ENCODE data around the gene IGDCC3.

Gene IGDCC3

DNA sequence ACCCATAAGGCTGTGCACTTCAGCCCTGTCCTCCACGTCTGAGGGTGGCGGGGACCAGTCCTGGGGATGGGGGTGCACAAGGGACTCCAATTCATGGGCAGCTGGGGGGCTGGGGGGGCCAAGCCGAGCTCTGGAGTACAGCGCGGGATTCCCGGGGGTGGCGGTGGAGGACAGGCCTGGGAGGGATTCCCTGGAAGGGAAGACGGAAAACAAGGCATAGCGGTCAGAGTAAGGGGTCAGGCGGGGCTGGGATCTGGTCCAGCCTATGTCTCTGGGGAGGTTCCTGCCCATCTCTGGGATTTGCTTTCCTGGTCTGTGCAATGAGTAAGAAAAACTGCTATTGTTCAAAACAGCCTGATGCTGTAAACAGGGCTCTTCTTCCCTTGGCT lies 8.1 kb upstream of the IGDCC3 start:
- Mint-ChIP-seq H3K27me3 (peaks cover 16% of the 10 kb centered on the region), H3K4me3 (peak overlapping the region; percentile 88), H3K27ac (no peak overlapping the region), H3K9me3 (no peaks in the 10 kb centered on the region), H3K4me1 (ENCODE audit: low read depth) (peaks cover 15% of the 10 kb centered on the region), H3K36me3 (ENCODE audit: low read depth) (no peaks in the 10 kb centered on the region)

GRCh38 chr15:65384895-65385869 lies 7.4 kb upstream of the IGDCC3 start:
- peaks cover 18% of the 10 kb centered on the region for H3K27me3 Mint-ChIP-seq
- no peaks in the 10 kb centered on the region for H3K9me3 Mint-ChIP-seq
- peak overlapping the region; percentile 91 for H3K27ac Mint-ChIP-seq
- no peaks in the 10 kb centered on the region for H3K36me3 Mint-ChIP-seq (ENCODE audit: low read depth)
- H3K4me3 Mint-ChIP-seq = peak overlapping the region; percentile 88
- peaks cover 15% of the 10 kb centered on the region for H3K4me1 Mint-ChIP-seq (ENCODE audit: low read depth)

GRCh38 chr15:65384505-65384894 lies 6.7 kb upstream of the IGDCC3 start:
- peaks cover 21% of the 10 kb centered on the region for H3K27me3 Mint-ChIP-seq
- peak overlapping the region; percentile 21 for H3K27ac Mint-ChIP-seq
- H3K4me1 Mint-ChIP-seq (ENCODE audit: low read depth) = peaks cover 15% of the 10 kb centered on the region

DNA sequence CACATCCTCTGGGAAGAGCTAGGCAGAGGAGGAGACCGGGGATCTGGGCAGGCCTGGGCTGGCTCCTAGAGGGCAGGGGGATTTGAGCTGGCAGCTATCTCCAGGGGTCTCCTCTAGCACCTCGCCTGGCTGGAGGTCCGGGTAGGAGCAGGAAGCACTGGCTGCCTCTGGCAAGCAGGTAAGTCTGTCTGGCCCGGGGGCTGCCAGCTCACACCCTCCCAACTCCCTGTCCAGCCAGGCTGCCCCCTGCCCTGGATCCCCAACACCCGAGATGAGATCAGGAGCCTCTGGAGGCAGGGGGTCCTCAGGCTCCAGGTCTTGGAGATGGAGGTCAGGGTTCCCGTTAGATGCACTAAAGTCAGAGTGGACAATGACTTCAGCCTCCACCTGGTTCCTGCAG lies 6.2 kb upstream of the IGDCC3 start:
- peaks cover 23% of the 10 kb centered on the region for H3K27me3 Mint-ChIP-seq
- peak overlapping the region; percentile 59 for H3K4me3 Mint-ChIP-seq
- H3K27ac Mint-ChIP-seq = peak overlapping the region; percentile 21
- no peaks in the 10 kb centered on the region for H3K9me3 Mint-ChIP-seq
- H3K36me3 Mint-ChIP-seq (ENCODE audit: low read depth) = no peaks in the 10 kb centered on the region
- H3K4me1 Mint-ChIP-seq (ENCODE audit: low read depth) = peaks cover 15% of the 10 kb centered on the region

More at GRCh38 chr15:65384505-65384894, 6.7 kb upstream of the IGDCC3 start:
- H3K9me3 Mint-ChIP-seq = no peaks in the 10 kb centered on the region
- H3K4me3 Mint-ChIP-seq = peak overlapping the region; percentile 88
- H3K36me3 Mint-ChIP-seq (ENCODE audit: low read depth) = no peaks in the 10 kb centered on the region

- H3K4me3 Mint-ChIP-seq = no peak overlapping the region
- H3K27me3 Mint-ChIP-seq = peaks cover 28% of the 10 kb centered on the region
- H3K4me1 Mint-ChIP-seq (ENCODE audit: low read depth) = peaks cover 17% of the 10 kb centered on the region
- no peak overlapping the region for H3K27ac Mint-ChIP-seq
- H3K9me3 Mint-ChIP-seq = no peaks in the 10 kb centered on the region
- H3K36me3 Mint-ChIP-seq (ENCODE audit: low read depth) = no peaks in the 10 kb centered on the region
These were observed 5.7 kb upstream of the IGDCC3 start for GRCh38 chr15:65383456-65383855.

DNA sequence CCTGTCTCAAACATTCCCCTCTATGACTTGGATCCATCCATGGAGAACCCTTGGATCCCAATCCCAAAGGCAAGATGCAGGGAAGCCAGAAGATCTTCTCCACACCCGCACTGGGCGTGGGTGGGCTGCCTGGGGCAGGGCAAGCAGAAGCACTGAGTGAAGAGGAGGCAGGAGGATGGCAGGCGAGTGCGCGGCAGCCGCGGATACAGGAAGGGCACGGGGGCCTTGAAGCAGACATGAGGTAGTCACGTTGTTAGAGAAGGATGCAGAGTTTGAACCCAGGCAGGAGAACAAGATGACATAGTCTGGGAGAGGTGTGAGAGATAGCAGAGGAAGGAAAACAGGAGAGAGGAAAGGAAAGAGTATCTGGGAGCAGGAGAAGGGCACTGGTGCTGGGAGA lies 5.1 kb upstream of the IGDCC3 start:
- Mint-ChIP-seq H3K27me3 (peaks cover 32% of the 10 kb centered on the region), H3K9me3 (no peaks in the 10 kb centered on the region), H3K36me3 (ENCODE audit: low read depth) (no peaks in the 10 kb centered on the region), H3K27ac (no peak overlapping the region), H3K4me3 (no peak overlapping the region), H3K4me1 (ENCODE audit: low read depth) (peaks cover 20% of the 10 kb centered on the region)

- Mint-ChIP-seq H3K4me3 (no peak overlapping the region), H3K27ac (no peak overlapping the region), H3K4me1 (ENCODE audit: low read depth) (peaks cover 22% of the 10 kb centered on the region), H3K27me3 (peaks cover 33% of the 10 kb centered on the region), H3K9me3 (no peaks in the 10 kb centered on the region), H3K36me3 (ENCODE audit: low read depth) (no peaks in the 10 kb centered on the region)
These were observed 4.3 kb upstream of the IGDCC3 start for GRCh38 chr15:65382146-65382491.

GRCh38 chr15:65381445-65382145 lies 3.8 kb upstream of the IGDCC3 start:
- Mint-ChIP-seq H3K36me3 (ENCODE audit: low read depth) (no peaks in the 10 kb centered on the region), H3K27ac (no peak overlapping the region), H3K4me1 (ENCODE audit: low read depth) (peaks cover 27% of the 10 kb centered on the region), H3K27me3 (peaks cover 39% of the 10 kb centered on the region), H3K4me3 (no peak overlapping the region), H3K9me3 (no peaks in the 10 kb centered on the region)

DNA sequence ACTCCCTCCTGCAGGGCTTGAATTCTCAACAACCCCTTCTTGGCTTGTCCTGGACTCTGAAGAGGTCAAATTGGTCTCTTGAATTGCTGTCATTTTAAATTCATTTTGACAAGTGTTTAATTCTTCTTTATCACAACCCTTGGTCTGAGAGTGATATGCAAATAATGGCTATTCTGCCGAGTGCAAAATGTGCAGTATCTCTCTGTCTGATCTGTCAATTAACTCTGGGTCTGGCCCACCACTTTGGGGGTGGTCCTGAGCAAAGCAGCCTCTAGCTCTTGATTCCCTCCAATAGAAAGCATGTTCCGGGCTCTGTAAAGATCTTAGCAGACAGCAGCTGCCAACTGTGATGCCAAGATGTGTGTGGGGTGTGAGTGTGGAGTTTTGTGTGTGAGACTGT lies 2.2 kb upstream of the IGDCC3 start:
- H3K4me3 Mint-ChIP-seq = no peak overlapping the region
- no peaks in the 10 kb centered on the region for H3K9me3 Mint-ChIP-seq
- no peaks in the 10 kb centered on the region for H3K36me3 Mint-ChIP-seq (ENCODE audit: low read depth)
- peaks cover 54% of the 10 kb centered on the region for H3K27me3 Mint-ChIP-seq
- no peak overlapping the region for H3K27ac Mint-ChIP-seq
- peaks cover 23% of the 10 kb centered on the region for H3K4me1 Mint-ChIP-seq (ENCODE audit: low read depth)

DNA sequence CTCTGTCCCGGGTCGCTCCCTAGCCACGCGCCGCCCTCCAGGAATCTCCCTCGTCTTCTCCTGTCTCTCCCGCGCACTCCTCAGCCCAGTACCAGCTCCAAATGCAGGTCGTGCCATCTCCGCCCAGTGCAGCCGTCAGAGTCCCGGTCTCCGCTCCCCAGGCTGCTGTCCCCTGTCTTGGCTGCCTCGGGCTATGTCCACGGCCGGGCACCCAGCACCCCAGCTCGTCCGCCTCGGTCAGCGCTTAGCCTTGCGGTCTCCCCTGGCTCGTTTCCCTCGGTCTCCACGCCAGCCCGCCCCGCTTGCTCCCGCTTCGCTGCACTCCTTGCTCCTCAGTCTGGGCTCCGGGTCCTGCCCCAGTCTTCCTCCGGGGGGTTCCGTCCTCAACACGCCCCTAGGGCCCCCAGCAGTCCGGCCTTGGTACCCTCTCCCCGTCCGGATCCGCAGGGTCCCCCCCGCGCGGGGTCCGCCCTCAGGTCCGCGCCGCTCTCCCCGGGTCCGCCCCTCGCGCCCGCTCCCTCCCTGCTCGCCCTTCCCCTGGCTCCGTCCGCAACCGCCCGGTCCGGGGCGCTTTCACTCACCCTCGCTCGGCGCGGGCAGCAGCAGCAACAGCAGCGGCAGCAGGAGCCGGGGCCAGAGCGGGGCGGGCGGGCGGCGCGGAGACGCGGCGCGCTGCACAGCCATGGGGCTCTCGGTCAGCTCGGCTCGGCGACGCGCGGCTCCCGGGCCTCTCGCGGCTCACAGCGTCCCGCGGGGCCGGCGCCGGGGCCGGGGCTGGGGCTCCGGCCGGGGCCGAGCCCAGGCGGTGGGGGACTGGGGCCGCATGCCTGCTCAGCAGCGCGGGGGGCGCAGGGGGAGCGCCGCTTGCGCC lies 462 bp downstream of the IGDCC3 start:
- Mint-ChIP-seq H3K36me3 (ENCODE audit: low read depth) (no peaks in the 10 kb centered on the region), H3K4me1 (ENCODE audit: low read depth) (peaks cover 14% of the 10 kb centered on the region), H3K27me3 (peaks cover 72% of the 10 kb centered on the region), H3K9me3 (no peaks in the 10 kb centered on the region), H3K4me3 (peak overlapping the region; percentile 74), H3K27ac (no peak overlapping the region)

DNA sequence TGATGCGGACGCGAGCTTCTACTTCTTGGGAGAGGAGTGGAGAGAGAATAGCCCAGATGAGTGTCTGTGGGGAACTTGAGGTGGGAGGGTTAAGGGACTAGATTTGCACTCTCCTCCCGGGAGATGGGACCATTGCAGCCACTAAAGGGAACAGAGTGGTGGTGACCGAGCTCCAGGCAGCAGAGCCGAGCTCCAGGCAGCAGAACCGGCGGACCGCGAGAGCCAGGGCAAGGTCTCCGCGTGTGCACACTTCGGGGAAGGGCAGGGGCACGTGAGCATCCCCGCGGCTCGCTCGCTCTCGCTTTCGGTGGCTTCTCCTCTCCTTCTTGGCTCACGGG lies 1.1 kb downstream of the IGDCC3 start:
- Mint-ChIP-seq H3K4me3 (peak overlapping the region; percentile 74), H3K36me3 (ENCODE audit: low read depth) (no peaks in the 10 kb centered on the region), H3K9me3 (no peaks in the 10 kb centered on the region), H3K27me3 (peaks cover 69% of the 10 kb centered on the region), H3K27ac (no peak overlapping the region), H3K4me1 (ENCODE audit: low read depth) (peaks cover 14% of the 10 kb centered on the region)

GRCh38 chr15:65375871-65376607 lies 1.8 kb downstream of the IGDCC3 start:
- Mint-ChIP-seq H3K4me1 (ENCODE audit: low read depth) (peaks cover 14% of the 10 kb centered on the region), H3K27ac (no peak overlapping the region), H3K27me3 (peaks cover 64% of the 10 kb centered on the region), H3K9me3 (no peaks in the 10 kb centered on the region), H3K4me3 (no peak overlapping the region), H3K36me3 (ENCODE audit: low read depth) (no peaks in the 10 kb centered on the region)

GRCh38 chr15:65374821-65375401 lies 2.9 kb downstream of the IGDCC3 start:
- Mint-ChIP-seq H3K36me3 (ENCODE audit: low read depth) (no peaks in the 10 kb centered on the region), H3K27ac (no peak overlapping the region)

DNA sequence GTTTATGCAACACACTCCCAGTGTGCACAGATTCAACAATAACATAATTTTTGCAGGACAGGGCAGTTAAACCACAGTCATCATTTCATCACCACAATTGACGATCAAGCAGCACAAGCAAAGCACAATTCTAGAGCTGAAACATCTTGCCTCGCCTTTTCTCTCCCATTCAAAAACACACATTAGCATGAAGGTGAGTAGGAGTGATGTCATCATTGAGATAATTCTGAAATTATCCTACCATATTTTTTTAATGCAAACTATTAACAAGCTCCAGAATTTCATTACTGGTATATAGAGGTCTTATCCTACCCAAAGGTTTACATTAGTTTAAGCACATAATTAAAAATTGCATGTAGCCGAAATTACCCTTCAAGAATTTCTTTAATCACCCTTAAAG lies 3.5 kb downstream of the IGDCC3 start:
- no peak overlapping the region for H3K27ac Mint-ChIP-seq
- no peaks in the 10 kb centered on the region for H3K9me3 Mint-ChIP-seq
- H3K27me3 Mint-ChIP-seq = peaks cover 53% of the 10 kb centered on the region
- H3K36me3 Mint-ChIP-seq (ENCODE audit: low read depth) = no peaks in the 10 kb centered on the region
- H3K4me3 Mint-ChIP-seq = no peak overlapping the region
- H3K4me1 Mint-ChIP-seq (ENCODE audit: low read depth) = peaks cover 14% of the 10 kb centered on the region

More at GRCh38 chr15:65374821-65375401, 2.9 kb downstream of the IGDCC3 start:
- no peak overlapping the region for H3K4me3 Mint-ChIP-seq
- H3K4me1 Mint-ChIP-seq (ENCODE audit: low read depth) = peaks cover 14% of the 10 kb centered on the region
- no peaks in the 10 kb centered on the region for H3K9me3 Mint-ChIP-seq
- H3K27me3 Mint-ChIP-seq = peaks cover 58% of the 10 kb centered on the region

All from stimulated activated naive CD8-positive, alpha-beta T cell treated with anti-CD3 and anti-CD28 coated beads, Interleukin-15, Interleukin-2, amounts not matched to agents 100 ng/mL and 50 ng/mL, for 24 hours (primary cell).